ENCODE data around the gene NBEA.

Gene NBEA

DNA sequence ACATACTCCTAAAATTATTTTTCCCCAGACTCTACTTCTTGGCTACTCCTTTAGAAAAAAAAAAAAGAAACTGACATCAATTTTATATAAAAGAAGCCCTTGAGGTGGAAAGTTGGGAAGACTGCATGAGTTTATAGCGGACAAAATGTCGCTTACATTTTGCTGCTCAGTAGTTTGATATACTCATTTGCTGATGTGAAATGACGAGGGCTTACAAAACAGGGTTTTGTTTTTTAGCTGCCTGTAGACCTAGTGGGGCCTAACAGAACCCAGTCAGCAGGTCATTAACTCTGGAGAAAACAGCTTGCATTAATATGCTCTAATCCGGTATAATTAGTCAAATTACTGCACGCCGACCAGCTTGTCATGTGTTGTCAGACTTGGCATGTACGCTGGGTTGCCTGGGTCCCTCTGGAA, 572.0 kb downstream of the NBEA start:
- no peak for DNase-seq (ENCODE audit: low read depth)

DNA sequence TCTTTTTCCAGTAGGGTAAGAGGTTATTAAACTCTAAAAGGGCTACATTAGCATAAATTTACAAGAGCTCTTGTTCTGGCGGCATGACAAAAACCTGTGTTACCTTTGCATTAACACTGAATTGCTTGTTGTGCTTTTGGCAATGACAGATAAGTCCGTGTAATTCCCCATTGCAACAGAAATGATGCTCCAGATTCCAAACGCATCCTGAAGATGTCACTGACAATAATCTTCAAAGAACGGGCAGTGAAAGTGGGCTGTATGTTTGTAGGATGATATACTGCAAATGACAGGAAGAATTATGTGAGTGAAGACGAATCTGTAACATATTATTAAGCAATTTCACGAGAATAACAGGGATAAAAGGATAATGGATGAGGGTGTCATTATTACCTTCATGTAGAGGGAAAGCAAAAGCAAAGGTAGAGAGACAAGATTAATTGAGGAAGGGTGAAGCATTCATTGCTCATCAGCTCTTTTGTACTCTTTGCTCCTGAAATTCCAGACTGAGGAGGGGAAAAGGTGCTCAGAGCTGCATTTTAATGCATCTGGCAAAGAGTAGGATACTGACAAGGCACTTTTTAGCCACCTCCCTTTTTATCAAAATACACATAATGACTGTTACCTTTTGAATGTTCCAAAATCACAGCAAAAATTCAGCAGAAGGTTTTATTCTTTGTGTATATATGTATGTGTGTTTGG, 572.9 kb downstream of the NBEA start:
- DNase-seq (ENCODE audit: low read depth), result no peak

DNA sequence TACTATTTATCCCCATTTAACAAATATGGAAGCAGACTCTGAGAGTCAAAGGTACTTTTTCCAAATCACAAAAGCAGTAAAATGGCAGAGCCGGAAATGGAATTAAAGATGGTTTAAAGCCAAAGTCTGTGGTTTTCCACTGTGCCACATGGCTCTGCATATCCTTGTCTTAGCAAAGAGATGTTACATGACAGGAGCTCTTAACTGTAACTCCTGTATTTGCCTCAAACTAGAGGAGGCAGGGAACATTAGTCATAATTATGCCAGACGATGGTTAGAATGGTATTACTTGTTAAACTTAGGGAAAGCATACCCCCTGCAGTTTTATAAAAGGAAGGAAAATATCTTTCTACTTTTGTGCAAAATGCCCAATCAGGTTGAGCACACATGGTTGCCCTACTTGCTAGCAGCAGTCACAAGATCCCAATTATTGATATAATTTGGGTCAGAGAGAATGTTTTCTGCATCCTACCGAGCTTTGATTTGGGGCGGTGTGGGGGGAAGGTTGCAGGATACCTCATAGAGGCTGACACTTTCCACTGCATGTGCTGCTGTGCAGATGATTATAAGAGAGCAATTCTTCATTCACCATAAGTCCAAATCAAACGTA, 576.4 kb downstream of the NBEA start:
- no peak for DNase-seq (ENCODE audit: low read depth)

DNA sequence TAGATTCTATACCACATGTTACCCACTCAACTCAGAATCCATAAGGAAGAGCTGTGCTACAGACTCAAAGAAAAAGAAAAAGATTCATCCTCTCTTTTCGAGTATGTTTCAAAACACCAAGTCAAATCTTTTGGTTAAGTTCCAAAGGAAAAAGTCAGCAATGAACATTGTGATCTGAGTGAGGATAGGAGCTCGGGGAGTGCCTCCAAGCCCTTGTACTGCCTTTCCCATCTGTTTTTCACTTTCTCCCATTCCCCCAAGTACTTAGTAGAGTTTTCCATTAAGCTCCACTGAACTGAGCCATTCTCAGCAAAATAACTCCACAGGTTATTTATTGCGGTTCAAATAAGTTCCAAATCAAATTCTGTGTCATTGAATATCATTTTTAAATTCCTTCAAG, 582.1 kb downstream of the NBEA start:
- DNase-seq (ENCODE audit: low read depth), result no peak

DNA sequence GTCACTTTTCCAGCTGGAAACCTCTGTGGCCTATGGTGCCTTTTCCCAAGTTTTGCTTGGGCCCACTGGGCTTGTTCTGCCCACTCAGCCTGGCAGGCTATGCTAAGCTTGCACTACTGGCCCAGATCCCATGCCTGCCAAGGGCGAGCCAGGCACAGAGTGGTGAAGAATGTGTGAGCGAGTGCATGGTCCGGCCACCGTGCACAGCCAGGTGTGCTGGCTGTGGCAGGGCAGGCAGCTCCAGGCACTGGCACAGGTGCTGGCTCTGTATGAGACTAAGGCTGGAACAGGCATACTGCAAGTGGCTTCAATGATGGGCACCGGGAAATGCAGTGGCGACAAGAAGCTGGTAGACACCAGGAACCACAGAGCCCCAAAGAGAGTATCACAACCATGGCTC, 584.5 kb downstream of the NBEA start:
- no peak for DNase-seq (ENCODE audit: low read depth)

DNA sequence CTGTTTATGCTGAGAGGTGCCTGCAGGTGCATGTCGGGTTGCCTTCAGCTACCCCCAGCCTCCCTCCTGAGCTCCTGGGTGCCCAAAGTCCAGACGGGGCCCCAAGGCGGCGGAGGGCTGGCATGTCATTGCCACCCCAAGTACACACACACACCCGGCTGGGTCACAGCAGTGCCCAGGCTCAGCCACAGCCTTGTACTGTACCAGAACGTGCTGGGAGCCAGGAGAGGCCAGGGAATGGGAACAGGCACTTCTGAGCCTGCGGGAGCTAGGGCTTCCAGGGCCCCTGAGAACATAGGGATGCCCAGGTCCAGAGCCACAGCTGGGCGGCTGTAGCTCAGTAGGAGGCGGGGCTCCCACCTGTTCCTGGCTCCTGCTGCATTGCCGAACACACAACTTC, 585.4 kb downstream of the NBEA start:
- no peak for DNase-seq (ENCODE audit: low read depth)

DNA sequence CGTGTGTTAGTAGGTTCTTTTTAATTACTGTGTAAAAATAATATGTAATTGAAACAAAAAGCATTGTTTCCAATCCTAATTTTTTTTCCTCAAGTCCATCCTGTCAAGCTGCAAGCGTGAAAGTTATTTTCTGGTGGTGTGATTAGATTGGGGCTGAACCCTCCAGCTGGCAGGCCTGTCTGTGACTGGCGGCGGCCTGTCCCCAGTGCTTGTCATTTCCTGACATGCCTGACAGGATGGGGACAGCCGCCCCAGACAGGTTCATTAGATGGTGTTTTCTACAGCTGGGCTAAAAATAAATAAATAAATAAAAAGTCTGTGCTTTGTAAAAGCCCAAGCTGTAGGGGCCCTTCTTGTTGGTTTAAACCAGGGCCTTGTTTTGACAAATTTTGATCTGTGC, 588.1 kb downstream of the NBEA start:
- DNase-seq (ENCODE audit: low read depth), result no peak

DNA sequence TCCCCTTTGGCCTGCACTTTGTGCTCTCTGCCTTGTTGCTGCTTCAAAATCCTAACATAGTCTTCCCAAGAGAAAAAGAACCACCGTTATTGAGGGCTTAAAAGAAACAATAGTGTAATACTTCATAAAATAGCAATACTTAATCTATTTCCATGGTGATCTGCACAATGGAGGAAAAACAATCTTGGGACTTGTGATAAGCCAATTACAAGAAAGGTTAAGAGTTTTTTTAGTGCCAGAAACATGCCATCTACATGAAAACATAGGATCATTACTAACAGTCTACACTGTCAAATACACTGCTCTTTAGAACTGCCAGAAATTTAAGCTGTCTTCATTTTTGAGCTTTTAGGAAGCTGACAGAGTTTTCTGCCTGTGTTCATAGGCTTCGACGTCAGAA, 588.5 kb downstream of the NBEA start:
- DNase-seq (ENCODE audit: low read depth), result no peak

DNA sequence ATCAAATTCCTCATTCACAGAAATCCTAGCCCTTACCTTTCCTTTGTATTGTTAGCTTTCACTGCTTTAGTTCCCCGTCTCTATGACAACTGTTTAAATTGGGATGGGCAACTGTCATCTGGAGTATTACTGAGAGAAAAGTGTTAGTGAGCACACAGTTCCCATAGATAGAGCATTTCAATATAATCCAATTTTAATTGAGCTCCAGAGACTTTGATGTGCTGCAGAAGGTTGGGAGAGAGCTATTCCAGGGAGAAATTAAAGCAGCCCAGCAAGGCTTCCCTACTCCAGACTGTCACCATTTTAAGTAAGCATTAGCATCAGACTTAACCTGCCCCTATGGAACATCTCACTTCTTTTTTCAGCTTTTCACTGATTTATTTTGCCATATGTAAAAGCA, 589.5 kb downstream of the NBEA start:
- DNase-seq (ENCODE audit: low read depth), result no peak

DNA sequence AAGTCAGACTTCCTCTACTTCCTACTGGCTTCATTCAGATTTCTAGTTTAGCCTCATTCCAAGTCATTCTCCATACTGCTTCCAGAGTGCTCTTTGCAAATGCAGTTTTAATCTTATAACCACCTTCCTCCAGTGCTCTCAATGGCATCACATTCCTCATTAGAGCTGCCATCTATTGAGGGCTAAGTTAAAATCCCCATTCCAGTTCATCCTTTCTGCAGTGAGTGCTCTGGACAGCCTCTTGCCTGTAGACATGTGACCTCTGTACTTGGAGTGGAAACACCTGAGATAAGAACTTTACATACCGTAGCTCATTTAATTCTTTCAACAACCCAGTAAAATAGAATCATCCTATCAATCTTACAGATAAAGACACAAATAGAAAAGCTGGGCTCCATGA, 592.3 kb downstream of the NBEA start:
- no peak for DNase-seq (ENCODE audit: low read depth)

DNA sequence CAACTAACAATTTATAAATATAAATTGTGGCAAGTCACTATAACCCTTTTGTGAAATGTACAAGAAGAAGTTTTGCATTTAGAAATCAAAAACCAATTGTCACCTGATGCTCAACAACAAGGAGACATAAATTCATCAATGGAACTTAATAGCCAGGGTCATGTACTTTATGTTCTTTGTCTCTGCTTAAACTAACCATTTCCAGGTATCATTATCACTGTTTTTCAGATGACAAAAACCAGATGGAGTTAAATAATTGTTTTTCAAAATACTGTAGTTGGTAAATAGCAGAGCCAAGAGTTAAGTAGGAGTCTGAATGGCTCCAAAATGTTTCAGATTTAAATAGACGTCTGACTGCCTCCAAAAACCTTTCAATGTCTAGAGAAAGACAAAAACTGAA, 606.7 kb downstream of the NBEA start:
- no peak for DNase-seq (ENCODE audit: low read depth)

DNA sequence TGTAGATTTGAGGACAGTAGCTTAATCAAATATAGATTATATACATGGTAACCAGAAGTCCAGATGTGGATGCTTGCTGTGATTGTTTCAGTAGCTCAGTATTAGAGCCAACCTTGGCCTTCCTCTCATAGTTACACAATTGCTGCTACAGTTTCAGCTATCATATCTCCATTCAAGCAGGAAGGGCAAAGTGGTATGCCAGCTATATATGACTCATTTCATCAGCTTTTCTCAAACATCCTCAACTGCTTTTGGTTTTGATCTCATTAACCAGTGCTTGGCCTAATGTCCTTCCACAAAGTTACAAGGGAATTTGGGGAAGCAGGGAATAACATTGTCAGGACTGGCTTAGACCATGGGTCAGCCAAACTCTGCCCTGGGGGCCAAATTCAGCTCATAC, 607.4 kb downstream of the NBEA start:
- DNase-seq (ENCODE audit: low read depth), result no peak

DNA sequence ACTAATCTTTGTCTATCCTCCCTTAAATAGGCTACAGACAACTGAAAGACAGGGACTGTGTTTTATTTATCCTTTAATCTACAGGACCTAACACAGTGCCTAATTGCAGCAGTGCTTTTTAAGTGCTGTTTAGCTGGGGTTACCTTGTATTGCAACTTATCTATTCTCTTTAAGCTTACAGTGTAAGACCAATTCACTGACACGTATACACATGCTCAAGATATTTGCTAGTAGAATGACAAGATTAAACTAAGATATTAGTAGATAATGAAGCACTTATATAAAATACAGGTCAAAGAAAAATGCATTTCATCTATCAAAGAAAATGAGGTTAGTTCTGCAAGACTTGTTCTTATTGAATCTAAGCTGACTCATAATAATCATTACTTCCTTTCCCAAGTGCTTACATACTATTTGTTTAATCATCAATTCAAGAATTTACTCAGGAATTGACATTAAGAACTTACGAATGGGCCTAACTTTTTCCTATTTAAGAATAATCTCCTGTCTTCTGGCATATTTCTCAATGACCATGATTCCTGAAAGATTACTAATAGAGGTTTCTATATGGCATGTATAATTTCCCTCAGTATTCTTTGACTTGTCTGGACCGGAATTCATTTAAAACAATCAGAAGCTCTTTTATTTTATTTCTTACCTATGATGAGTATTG, 610.2 kb downstream of the NBEA start:
- DNase-seq (ENCODE audit: low read depth), result no peak

DNA sequence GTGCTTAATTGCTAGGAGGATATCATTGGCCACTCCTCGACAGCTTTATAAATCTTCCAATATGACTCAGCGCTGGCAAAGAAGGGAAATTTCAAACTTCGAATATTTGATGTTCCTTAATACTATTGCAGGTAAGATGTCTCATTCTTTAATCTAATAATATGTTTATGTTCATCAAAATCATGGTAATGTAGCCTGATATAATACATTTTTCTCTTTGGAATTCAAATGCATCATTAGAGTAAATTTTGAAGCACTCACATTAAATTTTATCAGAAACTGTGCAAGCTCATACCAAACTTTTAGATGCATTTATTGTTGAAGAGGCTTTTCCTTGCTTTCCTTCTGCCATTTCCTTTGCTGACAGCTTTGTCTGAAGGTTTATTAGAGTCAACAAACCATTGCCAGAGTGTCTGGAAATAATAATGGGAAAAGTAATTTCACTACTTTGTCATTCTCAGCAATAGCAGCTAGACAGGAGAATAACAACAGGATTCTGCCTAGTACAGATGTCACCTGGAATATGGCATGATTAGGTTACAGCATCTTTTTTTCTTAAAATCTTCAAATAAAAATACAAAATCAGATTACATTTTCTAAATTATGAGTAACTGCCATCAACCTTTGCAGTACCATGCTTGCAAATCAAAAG, 613.0 kb downstream of the NBEA start:
- DNase-seq (ENCODE audit: low read depth), result no peak

DNA sequence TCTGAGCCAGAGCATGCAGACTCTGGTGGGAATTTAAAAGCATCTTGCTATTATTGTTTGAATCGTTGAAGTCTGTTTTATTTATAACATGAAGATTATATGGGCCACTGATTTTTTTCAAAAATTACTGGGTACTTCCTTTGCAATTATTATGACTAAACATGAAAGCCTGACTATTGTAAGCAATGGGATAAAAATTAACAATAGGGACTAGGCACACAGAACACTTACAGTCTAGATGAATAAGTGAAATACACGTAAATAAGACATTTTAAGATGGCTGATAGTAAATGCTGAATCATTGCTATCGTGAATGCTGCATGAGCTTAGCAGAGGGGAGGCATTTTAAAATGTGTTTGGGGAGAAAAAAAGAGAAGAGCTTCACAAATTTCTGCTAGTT, 615.4 kb downstream of the NBEA start:
- DNase-seq (ENCODE audit: low read depth), result no peak

DNA sequence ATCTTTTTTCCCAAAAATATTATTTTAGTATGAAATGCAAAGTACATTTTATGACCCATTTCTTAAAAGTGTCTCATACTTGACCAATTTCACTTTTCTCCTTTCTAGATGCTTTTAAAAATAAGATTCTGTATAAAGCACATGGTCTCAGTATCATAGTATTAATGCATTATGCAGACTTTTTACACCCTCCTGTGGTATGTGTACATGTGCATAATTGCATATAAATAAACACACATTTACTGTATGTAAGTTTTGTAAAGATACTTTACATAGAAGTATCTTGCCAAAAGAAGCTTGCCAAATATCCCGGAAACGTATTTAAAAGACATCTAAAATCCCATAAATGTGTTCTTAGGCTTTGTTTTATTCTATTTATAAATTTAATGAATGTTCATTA, 619.5 kb downstream of the NBEA start:
- DNase-seq (ENCODE audit: low read depth), result no peak

DNA sequence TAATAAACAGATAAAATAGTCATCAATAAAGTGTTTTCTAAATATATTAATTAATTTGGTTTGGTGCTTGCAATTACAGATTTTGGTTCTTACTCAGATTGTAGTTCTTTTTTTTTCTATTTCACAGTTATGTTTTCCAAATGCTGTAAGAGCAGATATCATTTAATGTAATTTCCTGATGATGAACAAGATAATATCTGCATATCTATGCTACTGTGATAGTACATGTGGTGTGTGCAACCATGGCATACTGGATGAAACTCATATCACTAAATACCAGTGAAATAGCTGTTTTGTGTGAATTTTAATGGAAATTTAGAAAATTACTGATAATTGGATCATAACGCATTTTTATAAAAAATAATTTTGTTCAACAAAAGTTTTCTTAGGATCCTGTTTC, 623.2 kb downstream of the NBEA start:
- DNase-seq (ENCODE audit: low read depth), result no peak

DNA sequence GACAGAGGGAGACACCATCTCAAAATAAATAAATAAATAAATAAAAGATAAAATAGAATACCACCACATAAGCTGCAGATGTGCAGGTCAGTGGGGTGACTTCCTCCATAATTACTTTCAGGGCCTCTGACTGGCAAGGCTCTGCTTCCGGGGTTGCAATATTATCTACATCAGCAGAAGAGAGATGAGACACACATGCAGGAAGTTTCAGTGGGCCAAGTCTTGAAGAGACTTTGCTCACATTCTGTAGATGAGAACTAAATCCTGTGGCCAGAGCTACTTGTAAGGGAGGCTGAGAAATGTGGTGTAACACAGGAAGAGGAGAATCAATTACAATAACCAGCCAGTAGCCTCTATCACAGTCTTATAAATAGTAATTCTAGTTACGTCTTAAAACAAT, 624.3 kb downstream of the NBEA start:
- DNase-seq (ENCODE audit: low read depth), result no peak

DNA sequence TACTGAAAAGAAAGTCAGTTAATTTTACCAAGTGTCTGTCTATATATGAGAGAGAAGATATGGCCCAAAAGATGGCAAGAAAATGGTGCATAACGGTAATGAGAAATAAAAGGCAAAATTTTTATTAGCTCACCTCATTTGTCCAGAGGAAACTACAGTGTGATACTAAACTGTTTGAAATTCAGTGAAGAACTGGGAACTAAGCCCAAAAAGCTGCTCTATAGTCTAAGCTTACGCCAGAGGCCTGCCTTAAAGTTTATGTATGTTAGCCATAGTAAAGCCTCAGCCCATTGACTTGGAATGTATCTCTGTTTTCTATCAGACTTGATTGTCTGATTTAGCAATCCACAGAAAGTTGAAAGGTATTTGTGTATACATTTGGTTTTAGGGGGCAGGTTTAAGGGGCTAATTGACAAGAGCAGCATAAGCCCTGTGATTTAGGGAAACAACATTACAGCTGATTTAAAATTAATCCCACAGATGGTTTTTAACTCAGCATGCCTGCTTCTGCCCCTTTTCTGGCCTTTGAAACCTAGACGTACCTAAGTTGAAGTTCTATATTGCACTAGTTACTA, 625.4 kb downstream of the NBEA start:
- DNase-seq (ENCODE audit: low read depth), result no peak

DNA sequence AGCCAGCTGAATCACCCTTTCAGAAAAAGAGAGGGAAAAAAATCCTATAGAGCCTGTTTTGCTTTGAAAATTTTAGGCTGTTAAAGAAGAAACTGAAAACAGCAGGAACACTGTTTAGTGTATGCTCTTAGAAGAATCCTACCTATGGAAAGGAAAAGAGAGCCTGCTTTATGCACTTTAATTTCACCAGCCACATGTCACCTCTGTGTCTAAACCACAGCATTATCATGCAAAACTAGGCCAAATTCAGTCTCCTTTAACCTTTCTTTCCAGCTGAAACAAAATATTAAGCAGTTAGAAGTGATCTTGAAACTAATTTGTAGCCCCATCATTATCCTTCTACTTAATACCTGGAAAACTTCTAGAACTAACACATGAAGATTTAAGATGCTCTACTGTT, 631.6 kb downstream of the NBEA start:
- DNase-seq (ENCODE audit: low read depth), result no peak

DNA sequence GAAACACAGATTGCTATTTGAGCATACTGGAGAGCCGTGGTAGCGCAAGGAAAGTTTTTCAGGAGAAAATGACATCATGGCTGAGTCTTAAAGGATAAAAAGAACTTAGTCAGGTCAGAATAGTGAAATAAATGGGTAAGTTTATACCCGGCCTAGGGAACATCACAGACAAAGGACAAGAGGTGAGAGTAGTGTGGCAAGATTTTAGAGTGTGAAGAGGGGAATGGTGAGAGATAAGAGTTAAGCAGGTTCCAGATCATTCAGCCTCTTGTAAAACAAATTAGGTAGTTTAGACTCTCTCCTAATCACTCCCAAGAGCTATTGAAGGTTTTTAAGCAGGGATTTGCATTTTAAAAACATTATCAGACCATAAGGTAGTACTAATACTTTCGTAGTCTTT, 650.4 kb downstream of the NBEA start:
- DNase-seq (ENCODE audit: low read depth), result no peak

DNA sequence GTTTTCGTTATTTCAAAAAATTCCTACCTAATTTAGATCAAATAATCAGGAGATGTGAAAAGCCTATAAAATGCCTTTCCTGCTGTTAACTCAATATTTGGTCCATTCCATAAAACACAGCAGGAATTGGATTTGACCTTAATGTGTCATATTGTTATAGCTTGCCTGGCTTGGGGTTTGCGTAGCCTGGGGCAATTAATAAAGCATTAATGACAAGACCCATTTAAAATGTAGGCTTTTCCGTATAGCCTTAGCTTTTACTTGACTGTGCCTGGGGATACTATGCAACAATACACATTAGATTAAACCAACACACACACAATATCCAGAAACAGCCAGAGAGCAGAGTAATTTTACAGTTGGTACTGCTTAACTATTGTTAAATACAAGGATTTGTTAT, 651.6 kb downstream of the NBEA start:
- DNase-seq (ENCODE audit: low read depth), result no peak

DNA sequence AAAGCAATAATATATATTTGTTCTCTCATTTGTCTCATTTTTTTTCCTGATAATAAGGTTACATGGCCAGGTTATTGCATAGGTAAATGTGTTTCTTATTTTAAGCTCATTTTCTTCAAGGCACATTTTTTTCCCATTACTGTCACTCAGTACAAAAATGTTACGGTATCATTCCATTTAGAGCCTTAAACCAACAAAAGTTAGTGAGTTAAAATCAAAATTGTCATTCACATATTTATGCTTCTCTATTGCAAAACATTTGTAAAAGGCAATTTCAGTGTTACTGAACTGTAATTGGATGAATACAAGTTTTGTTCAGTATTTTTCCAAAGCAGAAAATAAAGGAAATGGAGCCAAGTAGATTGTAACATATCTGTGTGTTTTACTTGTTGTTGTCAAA, 652.0 kb downstream of the NBEA start:
- no peak for DNase-seq (ENCODE audit: low read depth)

Data from activated T-cell treated with anti-CD3 and anti-CD28 coated beads for 1 hour (primary cell).